Spinal cord (tissue), 10 donors: ENCODE results near the gene ELAVL4. TPM values are rescaled to one million over a fixed set of nuclear protein-coding genes. Genes with fewer than 3 reads are reported as not detected.
A peak's percentile ranks its signal among the peaks of the same experiment; 100 is the strongest.

ENCODE experiments used
- DNase-seq, 6 donors: peaks; one replicate each; pipeline versions ENCODE4 v3.0.0 to v3.0.0-alpha.2; 2013 to 2015; ENCODE audit warnings: low spot score in 6 of 6, low read depth in 4 of 6
- H3K27ac ChIP-seq: one replicate; pipeline ENCODE4 v1.5.1; 2013; ENCODE audit warnings: low read depth, low read length, control low read depth
- H3K27me3 ChIP-seq: one replicate; pipeline ENCODE4 v1.6.1; 2013; ENCODE audit warnings: low read length; ENCODE audit not compliant: control insufficient read depth, insufficient read depth
- H3K36me3 ChIP-seq: one replicate; pipeline ENCODE4 v1.6.1; 2013; ENCODE audit warnings: low read length; ENCODE audit not compliant: control insufficient read depth, insufficient read depth
- H3K4me1 ChIP-seq: one replicate; pipeline ENCODE4 v1.6.1; 2013; ENCODE audit warnings: low read length; ENCODE audit not compliant: control insufficient read depth, insufficient read depth
- H3K4me3 ChIP-seq: one replicate; pipeline ENCODE4 v1.5.1; 2013; ENCODE audit warnings: low read depth, low read length, control low read depth
- H3K9me3 ChIP-seq: one replicate; pipeline ENCODE4 v1.6.1; 2013; ENCODE audit warnings: low read length; ENCODE audit not compliant: control insufficient read depth, insufficient read depth
- WGBS: methylation state at CpG from one replicate; pipeline ENCODE4 v1.1.5; 2013; ENCODE audit warnings: missing lambda C conversion rate; ENCODE audit not compliant: insufficient coverage; 5-methylcytosine and 5-hydroxymethylcytosine counted together
- polyA plus RNA-seq, 2 donors: library from polyadenylated mRNA; unstranded; fragments of 120-200 nt; gene quantifications; one replicate each; pipeline ENCODE4 v1.2.1, GENCODE V29; 2013; ENCODE audit not compliant: insufficient read length in 2 of 2
- total RNA-seq, 2 donors: library from RNA; depleted of rRNA in 1 of 2; stranded (reverse); fragments of 120-200 nt in 1 of 2; fragments of >200 nt in 1 of 2; gene quantifications; one replicate each; pipeline versions ENCODE4 v1.2.3 to v1.2.4, GENCODE V29; 2013 to 2014
- donor health status: healthy.

ELAVL4 gene
- total and polyA plus RNA-seq, 4 donors: 24.8 to 77.4 (median 68.5) TPM

DNA sequence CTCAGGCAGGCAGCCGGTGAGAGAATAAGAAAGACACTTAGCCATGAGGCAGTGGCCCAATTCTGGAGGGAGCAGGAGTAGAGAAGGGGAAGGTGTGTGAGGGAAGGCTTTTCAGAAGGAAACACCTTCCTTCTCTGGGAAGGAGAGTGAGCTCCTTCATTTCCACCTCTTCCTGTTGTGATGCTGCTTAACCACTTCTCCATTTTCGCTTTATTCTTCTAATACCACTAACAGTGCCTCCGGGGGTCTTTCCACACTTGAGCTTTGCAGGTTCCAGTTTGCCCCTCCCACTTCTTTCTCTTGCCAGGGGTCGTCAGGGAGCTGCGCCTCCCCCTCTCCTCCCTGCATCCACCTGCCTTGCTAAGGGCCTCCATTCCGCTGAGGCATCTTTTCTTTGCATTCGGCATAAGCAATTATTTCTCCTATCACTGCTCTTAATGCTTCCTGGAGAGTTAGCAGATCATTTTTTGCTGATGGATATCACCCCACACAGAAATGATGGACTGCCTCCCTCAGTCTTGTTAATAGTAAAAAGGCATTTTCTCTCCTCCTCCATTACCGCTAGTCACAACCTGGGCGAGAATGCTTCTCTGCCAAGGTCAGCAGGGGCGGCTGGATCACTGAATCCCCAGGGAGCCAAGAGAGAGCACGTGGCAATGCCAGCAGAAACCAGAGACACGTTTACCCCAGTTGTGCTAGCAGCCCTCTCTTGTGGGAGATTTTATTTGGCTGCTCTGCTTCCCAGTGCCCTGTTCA, 74.8 kb downstream of the ELAVL4 start:
- Histone ChIP-seq H3K36me3 (no peaks in the 10 kb centered on the region), H3K4me3 (no peak overlapping the region), H3K9me3 (no peaks in the 10 kb centered on the region), H3K27me3 (no peaks in the 10 kb centered on the region), H3K27ac (no peak overlapping the region), H3K4me1 (peaks cover 5% of the 10 kb centered on the region)
- DNase-seq: peak in 1 of 6 donors; percentile 71
- WGBS: 45% methylated on average over 9 of the region's 12 CpGs

DNA sequence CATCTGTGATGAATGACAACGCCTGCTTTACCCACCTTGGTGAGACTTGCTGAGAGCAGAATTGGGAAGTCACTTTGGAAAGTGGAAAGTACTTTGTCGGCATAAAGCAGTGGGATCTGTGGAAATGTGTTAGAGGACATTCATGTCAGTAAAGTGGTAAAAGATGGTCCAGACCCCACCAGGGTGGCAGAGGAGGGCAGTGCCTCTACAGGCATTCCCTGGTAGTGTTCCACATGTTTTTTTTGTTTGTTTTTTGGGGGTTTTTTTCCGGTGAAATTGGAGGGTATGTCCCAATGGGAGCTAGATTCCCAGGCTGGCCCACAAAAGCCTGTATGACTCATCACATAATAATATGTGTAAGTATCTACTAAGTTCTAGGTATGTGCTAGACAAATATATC, 80.6 kb downstream of the ELAVL4 start:
- no peak overlapping the region for H3K4me3 ChIP-seq
- H3K4me1 ChIP-seq: no peaks in the 10 kb centered on the region
- H3K27ac ChIP-seq: no peak overlapping the region
- WGBS: 83% methylated on average over 2 of the region's 3 CpGs
- H3K9me3 ChIP-seq: no peaks in the 10 kb centered on the region
- H3K36me3 ChIP-seq: no peaks in the 10 kb centered on the region
- no peaks in the 10 kb centered on the region for H3K27me3 ChIP-seq
- no peak for DNase-seq

DNA sequence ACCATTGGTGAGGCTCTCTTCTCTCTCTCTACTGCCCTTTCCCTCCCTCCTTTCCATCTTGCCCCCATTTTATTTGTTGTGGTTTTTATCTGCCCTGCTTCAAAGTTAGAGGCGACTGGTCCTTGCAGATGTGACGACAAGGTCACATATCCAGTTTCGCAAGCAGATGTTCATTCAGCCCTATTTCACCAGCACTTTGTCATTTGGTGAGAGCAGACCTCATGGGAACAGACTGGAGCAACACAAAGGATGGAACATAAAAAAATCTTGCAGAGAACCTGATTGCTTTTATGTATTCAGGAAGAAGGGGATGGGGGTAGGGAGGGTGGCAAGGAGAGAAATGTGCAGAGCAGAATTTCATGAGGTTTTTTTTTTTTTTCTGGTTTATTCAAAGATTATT, 84.3 kb downstream of the ELAVL4 start:
- no CpG with 5 or more reads among the region's 3 CpGs for WGBS
- Histone ChIP-seq H3K27ac (no peak overlapping the region), H3K27me3 (no peaks in the 10 kb centered on the region), H3K4me1 (no peaks in the 10 kb centered on the region), H3K4me3 (no peak overlapping the region), H3K36me3 (no peaks in the 10 kb centered on the region), H3K9me3 (no peaks in the 10 kb centered on the region)
- DNase-seq: peak in 1 of 6 donors; percentile 53

DNA sequence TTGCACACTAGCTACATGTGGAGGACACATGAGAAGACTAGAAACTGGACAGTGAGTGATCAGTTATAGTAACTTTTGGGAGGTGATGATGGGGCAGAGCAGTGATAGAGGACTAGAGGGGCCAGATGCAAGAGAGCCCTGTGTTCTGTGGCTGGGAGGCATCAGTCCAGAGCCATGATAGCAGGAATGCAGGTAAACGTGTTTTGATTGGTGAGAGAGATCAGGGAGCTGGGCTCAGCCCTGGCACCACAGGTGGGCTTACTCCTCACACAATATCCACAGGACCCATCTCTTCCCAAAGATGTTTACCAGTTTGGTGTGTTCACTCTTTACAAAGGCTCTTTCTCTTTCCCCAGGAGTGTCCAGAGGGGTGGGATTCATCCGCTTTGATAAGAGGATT, 86.5 kb downstream of the ELAVL4 start:
- Histone ChIP-seq H3K36me3 (no peaks in the 10 kb centered on the region), H3K9me3 (no peaks in the 10 kb centered on the region), H3K27me3 (no peaks in the 10 kb centered on the region), H3K4me3 (no peak overlapping the region), H3K4me1 (no peaks in the 10 kb centered on the region), H3K27ac (no peak overlapping the region)
- DNase-seq: no peak
- no CpG with 5 or more reads among the region's 2 CpGs for WGBS

DNA sequence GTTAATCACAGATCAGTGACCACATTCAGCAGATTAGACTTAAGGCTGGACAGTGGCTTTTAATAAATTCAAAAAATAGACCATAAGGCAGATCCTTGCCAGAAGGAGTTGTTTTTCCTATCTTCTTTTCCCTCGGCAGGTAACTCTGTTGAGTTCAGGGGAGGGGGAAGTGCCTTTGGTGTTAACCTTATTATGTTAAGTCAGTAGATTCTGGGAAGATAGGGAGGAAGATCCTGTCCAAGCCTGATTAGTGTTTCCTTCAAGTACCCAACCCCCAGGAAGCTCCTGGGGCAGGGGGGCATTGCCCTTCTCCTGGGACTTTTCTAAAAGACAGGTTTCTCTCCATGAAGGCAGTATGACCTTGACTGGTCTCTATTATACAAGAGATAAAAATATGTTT, 87.4 kb downstream of the ELAVL4 start:
- WGBS: 60% methylated on average over 1 of the region's 1 CpG
- DNase-seq: no peak
- no peak overlapping the region for H3K4me3 ChIP-seq
- no peak overlapping the region for H3K27ac ChIP-seq
- no peaks in the 10 kb centered on the region for H3K36me3 ChIP-seq
- no peaks in the 10 kb centered on the region for H3K4me1 ChIP-seq
- H3K27me3 ChIP-seq: no peaks in the 10 kb centered on the region
- no peaks in the 10 kb centered on the region for H3K9me3 ChIP-seq

DNA sequence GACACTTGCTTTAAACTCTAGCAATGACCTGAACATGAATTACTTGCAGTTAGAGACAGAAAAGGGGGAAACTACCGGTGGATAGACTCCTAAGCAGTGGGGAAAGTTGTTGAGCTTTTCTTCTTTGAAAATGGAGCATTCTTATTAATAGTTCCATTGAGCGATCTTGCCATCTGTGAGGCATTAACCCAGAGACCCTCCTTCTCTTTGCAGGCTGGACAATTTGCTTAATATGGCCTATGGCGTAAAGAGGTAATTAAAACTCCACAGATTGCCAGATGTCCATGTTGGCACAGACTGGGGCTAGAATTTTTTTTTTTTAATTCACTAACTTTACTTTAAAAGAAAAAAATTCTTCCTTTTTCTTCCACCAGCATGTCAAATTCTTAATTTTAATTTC, 88.5 kb downstream of the ELAVL4 start:
- peak in 2 of 6 donors; percentile 32 to 50 for DNase-seq
- Histone ChIP-seq H3K4me3 (no peak overlapping the region), H3K27ac (no peak overlapping the region), H3K27me3 (no peaks in the 10 kb centered on the region), H3K36me3 (no peaks in the 10 kb centered on the region), H3K4me1 (no peaks in the 10 kb centered on the region), H3K9me3 (no peaks in the 10 kb centered on the region)
- WGBS: no CpG with 5 or more reads among the region's 3 CpGs

DNA sequence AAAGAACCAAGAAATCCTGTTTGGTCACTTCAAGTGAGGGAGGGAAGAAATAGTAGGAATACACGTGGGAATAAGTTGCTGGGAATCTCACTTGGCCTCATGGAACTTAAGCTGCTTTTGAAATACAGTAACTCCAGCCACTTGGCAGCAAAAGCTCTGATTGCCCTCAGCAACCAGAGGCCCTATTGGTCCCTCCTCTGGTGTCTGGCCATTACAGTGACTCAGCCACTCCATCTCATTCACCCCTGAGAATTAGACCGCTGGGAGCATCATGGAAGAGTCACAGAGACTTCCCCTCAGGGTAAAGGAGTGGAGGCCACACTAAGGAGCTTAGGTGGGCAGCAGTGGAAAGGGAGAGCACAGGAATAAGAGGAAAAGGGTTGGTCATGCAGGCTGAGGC, 99.6 kb downstream of the ELAVL4 start:
- Histone ChIP-seq H3K27me3 (no peaks in the 10 kb centered on the region), H3K27ac (no peak overlapping the region)
- 48% methylated on average over 2 of the region's 2 CpGs for WGBS

DNA sequence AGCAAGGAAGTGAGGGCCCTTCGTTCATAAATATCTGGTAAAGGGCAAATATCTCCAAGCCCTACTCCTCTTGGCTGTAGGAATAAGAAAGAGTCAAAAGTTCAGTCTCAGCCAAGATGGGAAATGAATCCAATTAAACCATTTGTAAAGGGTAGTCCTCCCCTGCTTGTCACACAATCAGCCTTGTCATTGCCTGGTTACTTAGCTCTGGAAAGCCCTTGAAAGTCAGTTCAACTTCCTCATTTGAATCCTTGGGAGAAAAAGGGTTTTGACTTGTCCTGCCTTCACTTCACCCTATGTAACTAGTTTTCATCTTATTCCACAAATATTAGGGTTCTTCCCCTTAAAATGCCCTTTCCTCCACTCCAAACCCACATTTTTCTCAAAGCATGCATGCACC, 100.0 kb downstream of the ELAVL4 start:
- H3K4me3 ChIP-seq: no peak overlapping the region
- no peak overlapping the region for H3K27ac ChIP-seq
- H3K27me3 ChIP-seq: no peaks in the 10 kb centered on the region
- no CpG with 5 or more reads among the region's 1 CpG for WGBS
- no peaks in the 10 kb centered on the region for H3K36me3 ChIP-seq
- H3K4me1 ChIP-seq: no peaks in the 10 kb centered on the region
- no peaks in the 10 kb centered on the region for H3K9me3 ChIP-seq
- DNase-seq: no peak

More for the DNA sequence above, 99.6 kb downstream of the ELAVL4 start:
- Histone ChIP-seq H3K4me1 (no peaks in the 10 kb centered on the region), H3K9me3 (no peaks in the 10 kb centered on the region), H3K4me3 (no peak overlapping the region), H3K36me3 (no peaks in the 10 kb centered on the region)
- peak in 1 of 6 donors; percentile 21 for DNase-seq

DNA sequence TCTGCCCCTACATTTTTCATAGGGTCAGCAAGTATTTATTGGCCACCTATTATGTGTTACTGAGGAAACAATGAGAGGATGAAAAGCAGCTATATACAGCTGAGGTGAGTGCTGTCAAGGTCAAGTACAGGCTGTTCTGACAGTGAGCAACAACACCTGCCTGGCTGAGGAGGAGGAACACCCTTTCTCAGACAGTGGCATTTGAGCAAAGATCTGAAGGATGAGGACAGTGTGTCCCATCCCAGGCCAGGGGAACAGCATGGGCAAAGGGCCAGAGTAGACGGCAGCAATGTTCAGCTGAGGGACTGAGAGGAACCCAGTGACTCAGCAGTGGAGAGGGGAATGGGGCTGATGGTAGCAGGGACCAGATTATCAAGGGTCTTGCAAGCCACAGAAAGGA, 101.0 kb downstream of the ELAVL4 start:
- no peak for DNase-seq
- no peaks in the 10 kb centered on the region for H3K9me3 ChIP-seq
- H3K4me3 ChIP-seq: no peak overlapping the region
- H3K4me1 ChIP-seq: no peaks in the 10 kb centered on the region
- whole genome bisulfite sequencing: 67% methylated on average over 1 of the region's 1 CpG
- no peaks in the 10 kb centered on the region for H3K27me3 ChIP-seq
- no peak overlapping the region for H3K27ac ChIP-seq
- no peaks in the 10 kb centered on the region for H3K36me3 ChIP-seq

DNA sequence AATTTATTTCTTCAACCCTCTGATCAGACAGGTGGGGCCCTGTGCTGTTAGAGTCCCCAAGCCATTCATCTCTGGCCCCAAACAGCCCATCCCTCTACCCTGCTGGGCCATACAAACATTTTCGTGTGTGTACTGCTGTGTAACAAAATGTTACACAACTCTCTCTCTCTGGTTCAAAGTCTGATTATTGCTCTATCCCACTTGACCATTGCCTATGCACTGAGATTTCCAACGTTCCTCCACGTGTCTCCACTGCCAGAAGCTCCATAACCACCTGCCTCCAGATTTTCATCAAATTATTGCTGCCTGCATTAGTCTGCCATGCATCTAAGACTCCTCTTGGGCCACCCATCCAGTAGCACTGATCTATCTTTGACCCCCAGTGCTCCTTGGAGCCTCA, 104.8 kb downstream of the ELAVL4 start:
- 78% methylated on average over 3 of the region's 3 CpGs for WGBS
- Histone ChIP-seq H3K36me3 (no peaks in the 10 kb centered on the region), H3K27ac (no peak overlapping the region), H3K4me3 (no peak overlapping the region), H3K9me3 (no peaks in the 10 kb centered on the region), H3K27me3 (no peaks in the 10 kb centered on the region), H3K4me1 (no peaks in the 10 kb centered on the region)
- no peak for DNase-seq
